K562 (cell line): ENCODE data around the gene MTG2. TPM values are rescaled to one million over a fixed set of nuclear protein-coding genes. Genes with fewer than 3 reads are reported as not detected.
A peak's percentile ranks its signal among the peaks of the same experiment; 100 is the strongest.

Experiments used
- CREM ChIP-seq: IDR thresholded peaks from 2 replicates; pipeline ENCODE4 v1.6.1; 2014; ENCODE audit warnings: antibody characterized with exemption, low read depth
- DPF2 ChIP-seq: fragments of 450-650 bp; IDR thresholded peaks from 2 replicates; pipeline ENCODE4 v1.6.1; 2016
- EP400 ChIP-seq: fragments of 450-650 bp; IDR thresholded peaks from 2 replicates; pipeline ENCODE4 v1.6.1; 2017; ENCODE audit warnings: antibody characterized with exemption, mild to moderate bottlenecking, moderate library complexity
- HEY1 ChIP-seq: fragments of 250-450 bp; sonication (Bioruptor Pico); IDR thresholded peaks from 2 replicates; pipeline ENCODE4 v1.5.0; 2020; ENCODE audit warnings: mild to moderate bottlenecking, moderate library complexity, borderline replicate concordance
- ILF3 ChIP-seq: fragments of 450-650 bp; IDR thresholded peaks from 2 replicates; pipeline ENCODE4 v1.6.1; 2018; ENCODE audit warnings: antibody characterized with exemption, mild to moderate bottlenecking, moderate library complexity, borderline replicate concordance
- KHSRP ChIP-seq: fragments of 450-650 bp; IDR thresholded peaks from 2 replicates; pipeline ENCODE4 v1.6.1; 2017
- KLF6 ChIP-seq: fragments of 250-450 bp; sonication (Bioruptor Pico); IDR thresholded peaks from 2 replicates; pipeline ENCODE4 v1.4.0; 2020; ENCODE audit warnings: mild to moderate bottlenecking, moderate library complexity, borderline replicate concordance
- MIER1 ChIP-seq: fragments of 450-650 bp; IDR thresholded peaks from 2 replicates; pipeline ENCODE4 v1.6.1; 2016; ENCODE audit warnings: antibody characterized with exemption, mild to moderate bottlenecking, low read depth
- NR2F6 ChIP-seq: fragments of 450-650 bp; formaldehyde crosslinking; IDR thresholded peaks from 2 replicates; pipeline ENCODE4 v1.4.0; 2020; ENCODE audit warnings: mild to moderate bottlenecking
- PPARD ChIP-seq: fragments of 250-450 bp; sonication (Bioruptor Pico); IDR thresholded peaks from 2 replicates; pipeline ENCODE4 v1.8.0; 2022; ENCODE audit warnings: inconsistent platforms, mild to moderate bottlenecking, moderate library complexity
- SAP30 ChIP-seq: fragments of 200-600 bp; sonication (generic); IDR thresholded peaks from 2 replicates; pipeline ENCODE4 v1.6.1; 2012; ENCODE audit warnings: borderline replicate concordance, low read depth, mild to moderate bottlenecking, moderate library complexity, low read length, control low read depth, inconsistent platforms; ENCODE audit not compliant: insufficient read depth, poor library complexity, severe bottlenecking
- SMAD4 ChIP-seq: fragments of 250-450 bp; sonication (Bioruptor Pico); conservative IDR thresholded peaks from 2 replicates; pipeline ENCODE4 v1.8.0; 2021; ENCODE audit warnings: inconsistent platforms, mild to moderate bottlenecking, moderate library complexity
- TAF9B ChIP-seq: fragments of 450-650 bp; IDR thresholded peaks from 2 replicates; pipeline ENCODE4 v1.6.1; 2018; ENCODE audit warnings: mild to moderate bottlenecking; ENCODE audit not compliant: partially characterized antibody
- XRCC3 ChIP-seq: fragments of 450-650 bp; IDR thresholded peaks from 2 replicates; pipeline ENCODE4 v1.6.1; 2017; ENCODE audit warnings: mild to moderate bottlenecking, moderate library complexity
- ZNF134 ChIP-seq: fragments of 250-450 bp; sonication (Bioruptor Pico); conservative IDR thresholded peaks from 2 replicates; pipeline ENCODE4 v1.4.0; 2020
- ZNF224 ChIP-seq: sonication (generic); formaldehyde crosslinking; IDR thresholded peaks from 2 replicates; pipeline ENCODE4 v1.8.0; 2022; ENCODE audit warnings: mild to moderate bottlenecking, missing genetic modification reagents
- ZNF507 ChIP-seq: conservative IDR thresholded peaks from 2 replicates; pipeline ENCODE4 v1.6.1; 2017; ENCODE audit warnings: missing genetic modification characterization, missing compliant biosample characterization
- ZNF551 ChIP-seq: fragments of 250-450 bp; sonication (Bioruptor Pico); IDR thresholded peaks from 2 replicates; pipeline ENCODE4 v1.5.0; 2021; ENCODE audit warnings: mild to moderate bottlenecking, moderate library complexity
- ZSCAN32 ChIP-seq: fragments of 450-650 bp; formaldehyde crosslinking; IDR thresholded peaks from 2 replicates; pipeline ENCODE4 v1.4.0; 2020; ENCODE audit warnings: mild to moderate bottlenecking, moderate library complexity
- polyA plus RNA-seq, 8 experiments: library from polyadenylated mRNA; depleted of rRNA in 4 of 8; stranded (reverse) in 5 of 8; unstranded in 3 of 8; fragments of >200 nt; fragmentation: Nextera tagmentation in 2 of 8; fragmentation: Illumina TruSeq in 1 of 8; extraction: Ambion mirVana in 2 of 8; extraction: Trizol in 1 of 8; gene quantifications; 2 replicates each; pipeline versions ENCODE4 v1.2.1 to v1.2.3, GENCODE V29; 2011 to 2014; ENCODE audit warnings: inconsistent platforms in 1 of 8, missing spikeins in 1 of 8
- total RNA-seq, 7 experiments: library from RNA; depleted of rRNA in 6 of 7; stranded (reverse); fragments of >200 nt in 6 of 7; fragmentation: Illumina TruSeq in 2 of 7; extraction: Trizol in 2 of 7; gene quantifications; 2 replicates each; pipeline versions ENCODE4 v1.2.1 to v1.2.3, GENCODE V29; 2011 to 2021; ENCODE audit warnings: low replicate concordance in 1 of 7
- TF ChIP-seq, protein P1 (sequence below): fragments of 450-650 bp; IDR thresholded peaks from one replicate; pipeline ENCODE4 v1.6.1; 2018; ENCODE audit warnings: mild to moderate bottlenecking, moderate library complexity; ENCODE audit not compliant: partially characterized antibody
- TF ChIP-seq, protein P2 (sequence below): fragments of 250-450 bp; sonication (Bioruptor Pico); IDR thresholded peaks from 2 replicates; pipeline ENCODE4 v1.5.0; 2022; ENCODE audit warnings: mild to moderate bottlenecking
- TF ChIP-seq, protein P3 (sequence below): fragments of 250-450 bp; sonication (Bioruptor Pico); IDR thresholded peaks from 2 replicates; pipeline ENCODE4 v1.4.0; 2020
- TF ChIP-seq, protein P4 (sequence below): sonication (generic); formaldehyde crosslinking; IDR thresholded peaks from 2 replicates; pipeline ENCODE4 v1.8.0; 2022; ENCODE audit warnings: mild to moderate bottlenecking, missing genetic modification reagents, borderline replicate concordance

MTG2 gene
- total and polyA plus RNA-seq, 9 of the 15 experiments (the other 6 are each of a cell fraction or from before 2014, with no cell fraction given), result 8.7 to 67.5 (median 44.5) TPM

DNA sequence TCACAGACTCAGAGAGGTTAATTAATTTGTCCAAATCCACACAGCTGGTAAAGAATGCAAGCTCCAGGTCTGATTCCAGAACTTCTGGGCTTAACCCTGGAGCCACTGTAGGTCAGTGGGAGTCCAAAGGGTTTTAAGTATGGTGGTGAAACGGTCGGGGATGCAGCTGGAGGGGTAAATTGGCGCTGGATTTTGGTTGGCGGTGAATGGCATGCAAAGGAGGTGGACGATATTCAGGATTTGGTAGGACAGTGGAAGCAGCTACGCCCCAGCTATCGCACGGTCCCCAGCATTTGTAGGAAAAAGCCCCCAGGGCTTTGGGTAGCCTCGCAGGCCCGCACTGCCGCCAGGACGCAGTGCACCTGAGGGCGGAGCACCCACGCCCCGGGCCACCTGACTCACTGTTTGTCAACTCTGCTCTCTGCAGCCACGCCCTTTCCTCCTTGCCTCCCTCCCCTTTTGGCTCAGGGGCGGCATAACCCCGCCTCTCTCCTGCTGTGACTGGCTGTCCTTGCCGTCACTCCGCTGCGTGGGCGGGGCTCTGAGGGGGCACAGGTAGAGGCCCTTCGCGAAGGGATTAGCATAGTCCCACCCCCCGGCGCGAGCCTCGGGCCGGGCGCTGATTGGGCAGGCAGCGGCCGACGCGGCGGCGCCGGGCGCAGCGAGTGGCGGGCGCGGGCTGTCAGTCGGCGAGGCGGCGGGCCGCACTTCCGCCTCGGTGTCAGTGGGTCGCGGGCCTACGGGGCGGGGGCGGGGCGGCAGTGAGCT lies 55.2 kb downstream of the MTG2 start, which contains the start of gene OSBPL2 (continued):
- TF ChIP-seq TAF9B (no peak), ZNF224 (CRISPR knock-in tag) (no peak), DPF2 (0 out of 2 replicates have a peak, but pooled peaks have one; percentile 27), KHSRP (no peak), KLF6 (no peak), XRCC3 (no peak), EP400 (no peak), ZNF507 (tag) (no peak), PPARD (no peak), NR2F6 (no peak), SAP30 (peak; percentile 73), HEY1 (CRISPR knock-in tag) (no peak), ILF3 (no peak), SMAD4 (CRISPR knock-in tag) (no peak), MIER1 (no peak), ZNF134 (no peak), CREM (peak; percentile 78), ZSCAN32 (CRISPR knock-in tag) (no peak), ZNF551 (CRISPR knock-in tag) (no peak)
- TF ChIP-seq, protein P1, sequence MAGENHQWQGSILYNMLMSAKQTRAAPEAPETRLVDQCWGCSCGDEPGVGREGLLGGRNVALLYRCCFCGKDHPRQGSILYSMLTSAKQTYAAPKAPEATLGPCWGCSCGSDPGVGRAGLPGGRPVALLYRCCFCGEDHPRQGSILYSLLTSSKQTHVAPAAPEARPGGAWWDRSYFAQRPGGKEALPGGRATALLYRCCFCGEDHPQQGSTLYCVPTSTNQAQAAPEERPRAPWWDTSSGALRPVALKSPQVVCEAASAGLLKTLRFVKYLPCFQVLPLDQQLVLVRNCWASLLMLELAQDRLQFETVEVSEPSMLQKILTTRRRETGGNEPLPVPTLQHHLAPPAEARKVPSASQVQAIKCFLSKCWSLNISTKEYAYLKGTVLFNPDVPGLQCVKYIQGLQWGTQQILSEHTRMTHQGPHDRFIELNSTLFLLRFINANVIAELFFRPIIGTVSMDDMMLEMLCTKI, result no peak
- TF ChIP-seq, protein P2, sequence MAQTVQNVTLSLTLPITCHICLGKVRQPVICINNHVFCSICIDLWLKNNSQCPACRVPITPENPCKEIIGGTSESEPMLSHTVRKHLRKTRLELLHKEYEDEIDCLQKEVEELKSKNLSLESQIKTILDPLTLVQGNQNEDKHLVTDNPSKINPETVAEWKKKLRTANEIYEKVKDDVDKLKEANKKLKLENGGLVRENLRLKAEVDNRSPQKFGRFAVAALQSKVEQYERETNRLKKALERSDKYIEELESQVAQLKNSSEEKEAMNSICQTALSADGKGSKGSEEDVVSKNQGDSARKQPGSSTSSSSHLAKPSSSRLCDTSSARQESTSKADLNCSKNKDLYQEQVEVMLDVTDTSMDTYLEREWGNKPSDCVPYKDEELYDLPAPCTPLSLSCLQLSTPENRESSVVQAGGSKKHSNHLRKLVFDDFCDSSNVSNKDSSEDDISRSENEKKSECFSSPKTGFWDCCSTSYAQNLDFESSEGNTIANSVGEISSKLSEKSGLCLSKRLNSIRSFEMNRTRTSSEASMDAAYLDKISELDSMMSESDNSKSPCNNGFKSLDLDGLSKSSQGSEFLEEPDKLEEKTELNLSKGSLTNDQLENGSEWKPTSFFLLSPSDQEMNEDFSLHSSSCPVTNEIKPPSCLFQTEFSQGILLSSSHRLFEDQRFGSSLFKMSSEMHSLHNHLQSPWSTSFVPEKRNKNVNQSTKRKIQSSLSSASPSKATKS, result no peak
- TF ChIP-seq, protein P3, sequence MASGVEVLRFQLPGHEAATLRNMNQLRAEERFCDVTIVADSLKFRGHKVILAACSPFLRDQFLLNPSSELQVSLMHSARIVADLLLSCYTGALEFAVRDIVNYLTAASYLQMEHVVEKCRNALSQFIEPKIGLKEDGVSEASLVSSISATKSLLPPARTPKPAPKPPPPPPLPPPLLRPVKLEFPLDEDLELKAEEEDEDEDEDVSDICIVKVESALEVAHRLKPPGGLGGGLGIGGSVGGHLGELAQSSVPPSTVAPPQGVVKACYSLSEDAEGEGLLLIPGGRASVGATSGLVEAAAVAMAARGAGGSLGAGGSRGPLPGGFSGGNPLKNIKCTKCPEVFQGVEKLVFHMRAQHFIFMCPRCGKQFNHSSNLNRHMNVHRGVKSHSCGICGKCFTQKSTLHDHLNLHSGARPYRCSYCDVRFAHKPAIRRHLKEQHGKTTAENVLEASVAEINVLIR (CRISPR knock-in tag), result peak; percentile 68
- TF ChIP-seq, protein P4, sequence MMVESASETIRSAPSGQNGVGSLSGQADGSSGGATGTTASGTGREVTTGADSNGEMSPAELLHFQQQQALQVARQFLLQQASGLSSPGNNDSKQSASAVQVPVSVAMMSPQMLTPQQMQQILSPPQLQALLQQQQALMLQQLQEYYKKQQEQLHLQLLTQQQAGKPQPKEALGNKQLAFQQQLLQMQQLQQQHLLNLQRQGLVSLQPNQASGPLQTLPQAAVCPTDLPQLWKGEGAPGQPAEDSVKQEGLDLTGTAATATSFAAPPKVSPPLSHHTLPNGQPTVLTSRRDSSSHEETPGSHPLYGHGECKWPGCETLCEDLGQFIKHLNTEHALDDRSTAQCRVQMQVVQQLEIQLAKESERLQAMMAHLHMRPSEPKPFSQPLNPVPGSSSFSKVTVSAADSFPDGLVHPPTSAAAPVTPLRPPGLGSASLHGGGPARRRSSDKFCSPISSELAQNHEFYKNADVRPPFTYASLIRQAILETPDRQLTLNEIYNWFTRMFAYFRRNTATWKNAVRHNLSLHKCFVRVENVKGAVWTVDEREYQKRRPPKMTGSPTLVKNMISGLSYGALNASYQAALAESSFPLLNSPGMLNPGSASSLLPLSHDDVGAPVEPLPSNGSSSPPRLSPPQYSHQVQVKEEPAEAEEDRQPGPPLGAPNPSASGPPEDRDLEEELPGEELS, result no peak
